Bronchial epithelial cell (primary cell): ENCODE data around the gene EFNA4. TPM values are rescaled to one million over a fixed set of nuclear protein-coding genes. Genes with fewer than 3 reads are reported as not detected.
A peak's percentile ranks its signal among the peaks of the same experiment; 100 is the strongest.

ENCODE experiments used
- DNase-seq: peaks from one replicate; pipeline ENCODE4 v3.0.0-alpha.2; 2010; ENCODE audit warnings: low read depth
- FAIRE-seq: peaks from 2 replicates; lab custom pipeline; 2011; peaks lifted over from hg19 to GRCh38; lab: Jason Lieb, UNC
- H3K27me3 ChIP-seq: 2 replicates; pipeline ENCODE4 v1.5.1; 2011; ENCODE audit warnings: low read length; ENCODE audit not compliant: control insufficient read depth, insufficient read depth
- H3K36me3 ChIP-seq: 2 replicates; pipeline ENCODE4 v1.5.1; 2011; ENCODE audit warnings: low read length; ENCODE audit not compliant: control insufficient read depth, insufficient read depth
- H3K4me3 ChIP-seq: 2 replicates; pipeline ENCODE4 v1.5.1; 2011; ENCODE audit warnings: mild to moderate bottlenecking, low read depth, low read length, control low read depth
- CTCF ChIP-seq: IDR thresholded peaks from 2 replicates; pipeline ENCODE4 v1.5.1; 2011; ENCODE audit warnings: mild to moderate bottlenecking, moderate library complexity, low read length, control low read depth, inconsistent platforms; ENCODE audit not compliant: insufficient read depth, severe bottlenecking
- total RNA-seq: library from RNA; depleted of rRNA; stranded (reverse); fragments of >200 nt; gene quantifications from 2 replicates; pipeline ENCODE4 v1.2.1, GENCODE V29; 2014

The EFNA4 gene
- total RNA-seq, 1 donor from 2014 or later: 8.7 TPM

GRCh38 chr1:155070721-155071569 is 7.4 kb downstream of the EFNA4 start:
- Histone ChIP-seq H3K36me3 (peaks cover 11% of the 10 kb centered on the region), H3K27me3 (no peaks in the 10 kb centered on the region), H3K4me3 (peak overlapping the region; percentile 35)
- peak; percentile 66 for DNase-seq
- TF ChIP-seq CTCF: peak; percentile 47
- FAIRE-seq: no peak

DNA sequence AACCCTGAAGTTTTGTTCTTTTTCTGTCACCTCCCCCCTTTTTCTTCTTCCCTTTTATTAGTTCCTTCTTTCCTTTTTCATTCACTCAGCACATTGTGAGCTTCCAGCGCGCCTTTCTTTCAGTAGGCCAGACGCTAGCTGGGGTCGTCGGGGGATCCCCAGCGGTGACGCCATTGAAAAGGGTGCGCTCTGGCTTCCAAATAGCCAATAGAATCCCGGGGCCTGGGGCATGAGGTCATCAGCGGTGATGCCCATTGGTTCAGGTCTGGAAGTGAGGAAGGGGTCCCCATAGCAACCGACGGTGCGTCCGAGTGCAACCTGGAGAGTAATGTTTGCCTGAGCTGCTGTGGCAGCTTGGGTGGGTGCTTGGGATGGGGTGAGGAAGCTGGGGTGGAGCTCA is 8.2 kb downstream of the EFNA4 start:
- Histone ChIP-seq H3K36me3 (peaks cover 8% of the 10 kb centered on the region), H3K27me3 (no peaks in the 10 kb centered on the region), H3K4me3 (no peak overlapping the region)
- no peak for TF ChIP-seq CTCF
- FAIRE-seq (no peak), DNase-seq (no peak)

- Histone ChIP-seq H3K36me3 (peaks cover 5% of the 10 kb centered on the region), H3K4me3 (no peak overlapping the region), H3K27me3 (no peaks in the 10 kb centered on the region)
- FAIRE-seq: no peak
- TF ChIP-seq CTCF: no peak
- no peak for DNase-seq
Measured at GRCh38 chr1:155072531-155073289, 9.2 kb downstream of the EFNA4 start.

DNA sequence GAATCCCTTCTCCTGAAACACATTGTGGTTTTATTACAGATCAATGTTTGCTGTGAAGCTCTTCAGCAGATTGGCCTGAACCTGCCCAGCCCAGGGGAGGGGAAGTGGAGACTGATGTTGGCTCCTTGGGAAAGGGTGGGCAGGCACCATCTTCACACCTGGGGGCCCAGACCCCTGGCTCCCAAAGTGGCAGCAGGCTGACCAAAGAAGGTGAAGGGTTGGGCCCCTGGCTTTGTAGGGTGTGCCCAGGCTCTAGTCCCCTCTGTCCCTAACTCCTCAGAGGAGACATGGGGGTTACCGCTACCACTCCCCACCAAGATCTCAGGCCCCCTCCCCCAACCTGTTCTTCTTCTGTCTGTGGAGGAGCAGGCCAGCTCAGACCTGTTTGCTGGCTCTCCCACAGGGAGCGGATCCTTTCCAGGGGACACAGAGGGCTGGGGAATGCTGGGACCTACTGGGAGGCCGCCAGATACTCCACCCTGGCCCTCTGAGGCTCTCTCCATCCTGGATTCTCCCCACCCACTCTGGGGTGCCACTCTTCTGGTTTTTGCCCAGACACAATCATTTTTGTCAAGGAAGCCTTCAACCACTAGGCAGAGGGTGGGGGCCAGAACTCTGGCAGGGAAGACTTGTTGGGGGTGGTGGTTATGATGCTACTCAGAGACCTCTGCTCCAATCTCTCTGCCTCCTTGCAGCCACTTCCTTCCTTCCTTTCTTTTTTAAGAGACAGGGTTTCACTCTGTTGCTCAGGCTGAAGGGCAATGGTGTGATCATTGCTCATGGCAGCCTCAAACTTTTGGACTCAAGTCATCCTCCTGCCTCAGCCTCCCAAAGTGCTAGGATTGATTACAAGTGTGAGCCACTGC is 10.1 kb downstream of the EFNA4 start:
- DNase-seq (peak; percentile 45), FAIRE-seq (no peak)
- no peaks in the 10 kb centered on the region for H3K27me3 ChIP-seq
- H3K36me3 ChIP-seq: peaks cover 4% of the 10 kb centered on the region
- no peak overlapping the region for H3K4me3 ChIP-seq
- TF ChIP-seq CTCF: no peak

- H3K4me3 ChIP-seq: no peak overlapping the region
- DNase-seq: no peak
- FAIRE-seq: no peak
Measured at GRCh38 chr1:155075535-155075934, 12.0 kb downstream of the EFNA4 start.

More at GRCh38 chr1:155075535-155075934, 12.0 kb downstream of the EFNA4 start:
- Histone ChIP-seq H3K27me3 (peaks cover 3% of the 10 kb centered on the region), H3K36me3 (no peaks in the 10 kb centered on the region)
- no peak for TF ChIP-seq CTCF
